Tibial nerve (tissue), 4 donors: ENCODE measurements around the gene FLYWCH1. TPM values are rescaled to one million over a fixed set of nuclear protein-coding genes. Genes with fewer than 3 reads are reported as not detected.

ENCODE experiments used
- DNase-seq, 2 donors: peaks; one replicate each; pipeline ENCODE4 v3.0.0-alpha.2; 2019; ENCODE audit warnings: low spot score in 2 of 2
- H3K27ac ChIP-seq, 4 donors: fragments of 200-600 bp; sonication (generic) in 3 of 4; one replicate each; pipeline ENCODE4 v1.5.1; 2017 to 2019; ENCODE audit warnings: mild to moderate bottlenecking in 1 of 4
- H3K27me3 ChIP-seq, 2 donors: fragments of 200-600 bp; sonication (generic) in 1 of 2; one replicate each; pipeline versions ENCODE4 v1.5.1 to v1.6.0; 2017 to 2019
- H3K36me3 ChIP-seq, 3 donors: fragments of 200-600 bp; sonication (generic); one replicate each; pipeline ENCODE4 v1.5.1; 2018 to 2019
- H3K4me1 ChIP-seq, 4 donors: fragments of 200-600 bp; sonication (generic) in 3 of 4; one replicate each; pipeline ENCODE4 v1.5.1; 2017 to 2019
- H3K4me3 ChIP-seq, 4 donors: fragments of 200-600 bp; sonication (generic) in 3 of 4; one replicate each; pipeline ENCODE4 v1.5.1; 2017 to 2019; ENCODE audit warnings: mild to moderate bottlenecking in 1 of 4, moderate library complexity in 1 of 4
- H3K9me3 ChIP-seq, 4 donors: fragments of 200-600 bp; sonication (generic) in 3 of 4; one replicate each; pipeline ENCODE4 v1.5.1; 2017 to 2019
- EP300 ChIP-seq, 2 donors: sonication (generic); formaldehyde crosslinking; IDR thresholded peaks; one replicate each; pipeline ENCODE4 v1.6.1; 2017; ENCODE audit warnings: antibody characterized with exemption in 2 of 2, mild to moderate bottlenecking in 1 of 2
- POLR2A ChIP-seq, 2 donors: fragments of 450-650 bp; IDR thresholded peaks; one replicate each; pipeline ENCODE4 v1.6.1; 2017; ENCODE audit warnings: antibody characterized with exemption in 2 of 2, mild to moderate bottlenecking in 2 of 2, moderate library complexity in 2 of 2
- WGBS, 2 donors: methylation state at CpG; one replicate each; pipeline ENCODE4 v1.1.5; 2018; 5-methylcytosine and 5-hydroxymethylcytosine counted together
- total RNA-seq, 4 donors: library from RNA; depleted of rRNA; stranded (reverse); fragments of >200 nt; gene quantifications; one replicate each; pipeline ENCODE4 v1.1.0, GENCODE V29; 2016
- TF ChIP-seq, protein P1 (sequence below), 5 experiments: fragments of 200-600 bp in 3 of 5; fragments of 450-650 bp in 2 of 5; sonication (generic) in 3 of 5; IDR thresholded peaks; one replicate each; pipeline ENCODE4 v1.5.1; 2016 to 2019; ENCODE audit warnings: antibody characterized with exemption in 5 of 5, mild to moderate bottlenecking in 3 of 5, moderate library complexity in 2 of 5

Gene FLYWCH1
- total RNA-seq, 4 donors from 2014 or later, result 65.1 to 74.9 (median 68.7) TPM

DNA sequence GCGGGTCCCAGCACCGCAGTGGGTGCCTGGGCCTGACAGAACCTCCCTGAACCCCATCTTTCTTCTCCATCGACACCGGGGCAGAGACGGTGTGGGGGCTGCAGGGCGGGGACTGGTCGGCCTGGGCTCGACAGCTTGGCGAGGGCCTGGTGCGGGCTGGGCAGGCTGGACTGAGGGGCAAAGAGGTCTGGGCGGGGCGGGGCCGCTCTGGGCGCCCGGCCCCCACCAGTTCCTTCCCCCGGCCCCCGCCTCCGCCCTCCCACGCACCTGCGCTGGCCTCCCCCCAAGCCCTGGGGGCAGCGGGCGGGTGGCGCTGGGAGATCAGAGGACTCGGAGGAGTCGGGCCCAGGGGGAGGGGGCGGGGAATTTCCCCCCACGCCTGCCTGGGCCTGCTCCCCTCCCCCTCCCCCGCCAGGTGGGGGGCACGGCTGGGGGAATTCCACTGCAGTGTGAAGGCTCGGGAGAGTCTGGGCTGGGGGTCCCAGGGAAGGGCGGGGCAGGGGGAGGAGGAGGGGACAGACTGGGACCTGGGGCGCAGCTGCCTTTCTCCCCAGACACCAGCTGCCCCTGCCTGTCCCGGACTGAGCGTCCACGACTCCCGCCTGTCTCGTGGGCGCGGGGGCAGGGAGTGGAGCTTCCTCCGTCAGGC, 51.5 kb downstream of the FLYWCH1 start:
- no peak for DNase-seq
- H3K27me3 ChIP-seq, result peaks cover 2 to 98% of the 10 kb centered on the region in 2 donors
- H3K4me1 ChIP-seq, result peaks cover 0 to 61% (median 29%) of the 10 kb centered on the region in 4 donors
- 0 to 1% methylated on average over 1 to 11 of the region's 40 CpGs for WGBS, 2 donors
- no peaks in the 10 kb centered on the region for H3K36me3 ChIP-seq
- peak overlapping the region in 1 of 4 donors; percentile 28 for H3K4me3 ChIP-seq
- H3K27ac ChIP-seq, result no peak overlapping the region
- no peaks in the 10 kb centered on the region for H3K9me3 ChIP-seq
- TF ChIP-seq, protein P1, sequence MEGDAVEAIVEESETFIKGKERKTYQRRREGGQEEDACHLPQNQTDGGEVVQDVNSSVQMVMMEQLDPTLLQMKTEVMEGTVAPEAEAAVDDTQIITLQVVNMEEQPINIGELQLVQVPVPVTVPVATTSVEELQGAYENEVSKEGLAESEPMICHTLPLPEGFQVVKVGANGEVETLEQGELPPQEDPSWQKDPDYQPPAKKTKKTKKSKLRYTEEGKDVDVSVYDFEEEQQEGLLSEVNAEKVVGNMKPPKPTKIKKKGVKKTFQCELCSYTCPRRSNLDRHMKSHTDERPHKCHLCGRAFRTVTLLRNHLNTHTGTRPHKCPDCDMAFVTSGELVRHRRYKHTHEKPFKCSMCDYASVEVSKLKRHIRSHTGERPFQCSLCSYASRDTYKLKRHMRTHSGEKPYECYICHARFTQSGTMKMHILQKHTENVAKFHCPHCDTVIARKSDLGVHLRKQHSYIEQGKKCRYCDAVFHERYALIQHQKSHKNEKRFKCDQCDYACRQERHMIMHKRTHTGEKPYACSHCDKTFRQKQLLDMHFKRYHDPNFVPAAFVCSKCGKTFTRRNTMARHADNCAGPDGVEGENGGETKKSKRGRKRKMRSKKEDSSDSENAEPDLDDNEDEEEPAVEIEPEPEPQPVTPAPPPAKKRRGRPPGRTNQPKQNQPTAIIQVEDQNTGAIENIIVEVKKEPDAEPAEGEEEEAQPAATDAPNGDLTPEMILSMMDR (IDR thresholded peaks at IDR 0.05), result no peak

DNA sequence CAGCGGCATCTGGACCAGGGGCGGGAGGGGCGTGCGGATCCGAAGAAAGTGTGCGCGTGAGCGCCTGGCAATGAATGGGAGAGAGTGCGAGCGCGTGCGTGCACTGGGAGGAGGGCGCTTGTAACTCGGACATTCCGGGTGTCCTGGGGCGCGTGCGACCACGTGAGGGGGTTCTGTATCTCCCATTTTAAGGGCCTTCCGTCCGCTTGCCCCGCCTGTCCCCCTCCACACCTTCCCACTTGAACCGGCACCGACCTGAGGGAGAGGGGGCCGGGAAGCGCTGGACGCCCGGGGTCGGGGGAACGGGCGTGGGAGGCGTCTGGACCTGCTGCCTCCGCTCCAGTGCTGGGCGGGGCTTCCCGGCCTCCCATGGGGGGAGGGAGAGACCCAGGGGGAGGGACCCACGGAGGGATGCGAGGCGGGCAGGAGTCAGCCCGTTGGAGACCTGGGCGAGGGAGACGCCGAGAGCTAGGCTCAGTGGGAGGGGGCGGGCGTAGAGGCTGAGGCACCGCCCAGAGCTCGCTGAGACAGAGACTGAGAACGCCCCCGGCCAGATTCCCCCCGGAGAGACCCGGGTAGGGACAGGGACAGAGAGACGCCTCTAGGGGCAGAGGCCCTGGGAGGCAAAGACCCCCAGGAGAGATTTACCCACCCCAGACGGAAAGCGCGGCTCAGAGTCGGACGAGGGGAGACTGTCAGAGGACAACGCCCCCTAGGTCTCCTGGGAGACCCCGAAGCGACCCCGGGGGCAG, 52.2 kb downstream of the FLYWCH1 start, which contains the start of gene KREMEN2:
Gene KREMEN2 (plus strand): TSS at position 553 of the 752 bp plus-strand sequence. CDS start 246 bp downstream, outside the sequence.
- peaks cover 2 to 95% of the 10 kb centered on the region in 2 donors for H3K27me3 ChIP-seq
- H3K36me3 ChIP-seq, result no peaks in the 10 kb centered on the region
- H3K9me3 ChIP-seq, result no peaks in the 10 kb centered on the region
- H3K27ac ChIP-seq, result no peak within 1 kb of the TSS
- no peak for DNase-seq
- peaks cover 0 to 68% (median 32%) of the 10 kb centered on the region in 4 donors for H3K4me1 ChIP-seq
- no peak for TF ChIP-seq POLR2A (IDR thresholded peaks at IDR 0.05)
- no peak for TF ChIP-seq EP300 (IDR thresholded peaks at IDR 0.05)
- H3K4me3 ChIP-seq, result peak within 1 kb of the TSS in 2 of 4 donors; percentile 26 to 28
- WGBS, 2 donors, result 1% methylated on average over 29 to 42 of the region's 60 CpGs

DNA sequence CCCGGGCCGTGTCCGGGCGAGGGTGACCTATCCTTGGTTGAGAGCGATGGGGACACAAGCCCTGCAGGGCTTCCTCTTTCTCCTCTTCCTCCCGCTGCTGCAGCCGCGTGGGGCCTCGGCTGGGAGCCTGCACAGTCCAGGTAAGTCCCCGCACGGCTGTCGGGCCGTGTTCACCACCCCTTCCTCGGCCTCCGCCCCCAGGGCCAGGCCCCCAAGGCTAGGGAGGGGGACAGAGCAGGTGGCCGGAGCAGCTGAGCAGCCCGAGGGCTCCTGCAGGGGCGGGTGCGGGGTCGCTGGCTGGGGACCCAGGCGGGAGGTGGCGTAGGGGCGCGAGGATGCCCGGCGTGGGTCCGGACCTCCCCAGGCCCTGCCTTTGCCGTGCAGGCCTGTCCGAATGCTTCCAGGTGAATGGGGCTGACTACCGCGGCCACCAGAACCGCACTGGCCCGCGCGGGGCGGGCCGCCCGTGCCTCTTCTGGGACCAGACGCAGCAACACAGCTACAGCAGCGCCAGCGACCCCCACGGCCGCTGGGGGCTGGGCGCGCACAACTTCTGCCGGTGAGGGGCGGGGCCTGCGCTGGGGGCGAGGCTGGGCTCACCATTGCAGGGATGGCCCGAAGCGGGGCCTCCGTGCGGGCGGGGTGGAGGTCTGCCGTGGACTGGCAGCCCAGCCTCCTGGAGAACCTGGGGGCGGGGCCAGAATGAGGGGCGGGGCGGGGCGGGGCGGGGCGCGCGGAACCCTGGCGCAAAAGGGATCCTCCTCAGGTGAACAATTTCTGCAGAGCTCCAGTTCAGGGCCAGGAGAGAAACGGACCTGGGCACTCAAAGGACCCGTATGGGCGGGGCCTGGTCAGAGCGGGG, 53.0 kb downstream of the FLYWCH1 start:
- H3K9me3 ChIP-seq, result no peaks in the 10 kb centered on the region
- 0 to 1% methylated on average over 7 to 45 of the region's 68 CpGs for WGBS, 2 donors
- H3K4me1 ChIP-seq, result peaks cover 0 to 73% (median 33%) of the 10 kb centered on the region in 4 donors
- H3K36me3 ChIP-seq, result no peaks in the 10 kb centered on the region
- DNase-seq, result no peak
- H3K27me3 ChIP-seq, result peaks cover 2 to 87% of the 10 kb centered on the region in 2 donors
- TF ChIP-seq EP300 (IDR thresholded peaks at IDR 0.05) (no peak), POLR2A (IDR thresholded peaks at IDR 0.05) (no peak)
- TF ChIP-seq, protein P1 (IDR thresholded peaks at IDR 0.05), result no peak
- H3K27ac ChIP-seq, result no peak overlapping the region
- H3K4me3 ChIP-seq, result peak overlapping the region in 2 of 4 donors; percentile 13 to 26

DNA sequence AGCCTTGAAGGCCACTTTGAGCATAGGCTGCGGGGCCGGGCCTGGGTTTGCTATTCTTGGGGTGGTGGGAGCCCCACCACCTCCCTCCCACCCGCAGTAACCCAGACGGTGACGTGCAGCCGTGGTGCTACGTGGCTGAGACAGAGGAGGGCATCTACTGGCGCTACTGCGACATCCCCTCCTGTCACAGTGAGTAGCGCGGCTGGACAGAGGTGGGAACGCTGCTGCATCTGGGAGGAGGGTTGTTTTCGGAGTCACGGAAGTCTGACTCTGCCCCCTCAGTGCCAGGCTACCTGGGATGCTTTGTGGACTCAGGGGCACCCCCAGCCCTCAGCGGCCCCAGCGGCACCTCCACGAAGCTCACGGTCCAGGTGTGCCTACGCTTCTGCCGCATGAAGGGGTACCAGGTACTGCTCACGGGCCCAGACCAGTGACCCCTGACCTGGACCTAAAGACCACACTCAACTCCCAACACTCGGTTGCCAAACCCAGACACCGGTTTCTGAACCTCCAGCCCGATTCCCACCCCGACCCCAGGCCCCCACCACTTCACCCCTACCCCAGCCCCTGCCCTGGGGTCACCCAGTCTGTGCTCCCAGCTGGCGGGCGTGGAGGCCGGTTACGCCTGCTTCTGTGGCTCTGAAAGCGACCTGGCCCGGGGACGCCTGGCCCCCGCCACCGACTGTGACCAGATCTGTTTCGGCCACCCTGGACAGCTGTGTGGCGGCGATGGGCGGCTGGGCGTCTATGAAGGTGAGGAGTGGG, 54.5 kb downstream of the FLYWCH1 start:
- peak overlapping the region in 1 of 4 donors; percentile 31 for H3K4me3 ChIP-seq
- WGBS, 2 donors, result 57 to 61% methylated on average over 23 to 26 of the region's 39 CpGs
- no peak overlapping the region for H3K27ac ChIP-seq
- no peak for DNase-seq
- peaks cover 2 to 72% of the 10 kb centered on the region in 2 donors for H3K27me3 ChIP-seq
- peaks cover 0 to 88% (median 39%) of the 10 kb centered on the region in 4 donors for H3K4me1 ChIP-seq
- TF ChIP-seq POLR2A (IDR thresholded peaks at IDR 0.05), result no peak
- no peak for TF ChIP-seq EP300 (IDR thresholded peaks at IDR 0.05)
- TF ChIP-seq, protein P1 (IDR thresholded peaks at IDR 0.05), result no peak
- no peaks in the 10 kb centered on the region for H3K36me3 ChIP-seq
- no peaks in the 10 kb centered on the region for H3K9me3 ChIP-seq

DNA sequence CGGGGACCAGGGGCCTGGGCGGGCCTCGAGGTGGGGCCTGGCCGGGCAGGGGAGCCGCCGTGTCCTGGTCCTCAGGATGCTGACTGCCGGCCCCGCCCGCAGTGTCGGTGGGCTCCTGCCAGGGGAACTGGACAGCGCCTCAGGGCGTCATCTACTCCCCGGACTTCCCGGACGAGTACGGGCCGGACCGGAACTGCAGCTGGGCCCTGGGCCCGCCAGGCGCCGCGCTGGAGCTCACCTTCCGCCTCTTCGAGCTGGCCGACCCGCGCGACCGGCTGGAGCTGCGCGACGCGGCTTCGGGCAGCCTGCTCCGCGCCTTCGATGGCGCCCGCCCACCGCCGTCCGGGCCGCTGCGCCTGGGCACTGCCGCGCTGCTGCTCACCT, 55.1 kb downstream of the FLYWCH1 start:
- DNase-seq, result no peak
- Histone ChIP-seq H3K27ac (no peak overlapping the region), H3K4me1 (peaks cover 0 to 89% (median 39%) of the 10 kb centered on the region in 4 donors), H3K4me3 (peak overlapping the region in 1 of 4 donors; percentile 31), H3K9me3 (no peaks in the 10 kb centered on the region), H3K36me3 (peaks cover 0 to 4% (median 0%) of the 10 kb centered on the region in 3 donors), H3K27me3 (peaks cover 2 to 66% of the 10 kb centered on the region in 2 donors)
- 7 to 9% methylated on average over 3 to 33 of the region's 46 CpGs for WGBS, 2 donors
- TF ChIP-seq EP300 (IDR thresholded peaks at IDR 0.05), result no peak
- TF ChIP-seq, protein P1 (IDR thresholded peaks at IDR 0.05), result no peak
- TF ChIP-seq POLR2A (IDR thresholded peaks at IDR 0.05), result no peak
